ENCODE data around the gene ATP8B2. TPM values are rescaled to one million over a fixed set of nuclear protein-coding genes. Genes with fewer than 3 reads are reported as not detected.
"Not testable (repeated sequence)": the region's sequence is repeated elsewhere in the genome, so short reads cannot be mapped to it uniquely, and the experiment has no call there.

The ATP8B2 gene
- polyA plus RNA-seq, 1 of the 3 experiments (the other 2 are of a cell fraction) = 50.7 TPM

DNA sequence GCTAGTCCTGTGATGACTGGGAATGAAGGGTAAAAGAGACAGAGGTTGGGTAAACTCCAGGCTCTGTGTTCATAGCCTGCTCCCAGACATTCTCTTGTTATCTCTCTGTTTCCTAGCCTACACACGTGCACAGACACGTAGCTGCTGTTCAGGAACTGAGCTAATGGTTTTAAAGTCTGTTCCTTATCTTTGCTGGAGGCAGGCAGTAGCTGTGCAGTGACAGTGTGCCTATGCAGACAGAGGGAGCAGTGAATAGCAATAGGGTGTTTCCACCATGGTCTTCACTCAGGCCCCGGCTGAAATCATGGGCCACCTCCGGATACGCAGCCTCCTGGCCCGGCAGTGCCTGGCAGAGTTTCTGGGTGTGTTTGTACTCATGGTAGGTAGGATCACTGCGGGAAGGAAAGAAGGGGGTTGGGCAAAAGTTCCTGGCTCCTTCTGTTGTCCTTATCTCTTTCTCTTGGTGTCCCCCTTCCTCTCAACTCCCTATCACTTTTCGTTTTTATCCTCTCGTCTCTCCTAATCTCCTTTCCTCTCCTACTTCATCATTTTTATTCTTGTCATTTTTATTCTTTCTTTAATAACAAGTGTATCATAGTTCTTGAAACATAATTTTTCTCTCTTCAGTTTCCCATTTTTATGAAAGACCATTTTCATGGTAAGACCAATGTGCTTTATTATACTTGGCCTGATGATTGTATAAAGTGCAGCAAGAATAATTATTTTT is 4.3 kb upstream of the ATP8B2 start, which contains the start of gene AQP10:
Gene AQP10 (plus strand): TSS at position 212 of the 727 bp plus-strand sequence. CDS start 63 bp downstream, at position 275.
- TF ChIP-seq MXI1 (IDR thresholded peaks at IDR 0.05; ENCODE audit: low read depth, low read length) (peak; percentile 91), RCOR1 (IDR thresholded peaks at IDR 0.05; ENCODE audit: low read length) (peak; percentile 86), YY1 (IDR thresholded peaks at IDR 0.05; ENCODE audit: low read depth) (no peak), GATA2 (CRISPR knock-in tag; IDR thresholded peaks at IDR 0.05) (peak; percentile 94), EP300 (IDR thresholded peaks at IDR 0.05; ENCODE audit: borderline replicate concordance in 1 of 2, low read depth in 1 of 2, low read length in 1 of 2) (peak in 1 of 2 experiments; percentile 60; a peak in 1 of 4 replicates), SMC3 (IDR thresholded peaks at IDR 0.05; ENCODE audit: low read depth, low read length) (peak; percentile 9; the same call in 1 of the 2 replicates), TEAD4 (IDR thresholded peaks at IDR 0.05; ENCODE audit: borderline replicate concordance, insufficient read depth) (no peak)
- Histone ChIP-seq H3K79me2 (ENCODE audit: insufficient read depth) (peaks cover 6% of the 10 kb centered on the region; the same call in 1 of the 2 replicates), H3F3A (replicated peaks; ENCODE audit: insufficient read depth) (peaks cover 7% of the 10 kb centered on the region), H3K9me3 (peaks cover 5% of the 10 kb centered on the region; the same call in 1 of the 2 replicates), H3K4me3 (ENCODE audit: low read depth in 2 of 2, low read length in 1 of 2) (no peak within 1 kb of the TSS), H3K9me2 (no peaks in the 10 kb centered on the region), H3K27ac (ENCODE audit: low read depth in 2 of 2, low read length in 1 of 2) (peak within 1 kb of the TSS in 1 of 2 experiments; percentile 71; a peak in 2 of 4 replicates), H3K4me2 (no peak within 1 kb of the TSS), H3K9ac (no peak within 1 kb of the TSS), H3K36me3 (replicated peaks in 1 of 2; ENCODE audit: control insufficient read depth in 1 of 2, insufficient read depth in 2 of 2, low read length in 1 of 2) (no peaks in the 10 kb centered on the region), H4K20me1 (ENCODE audit: insufficient read depth) (no peaks in the 10 kb centered on the region), H3K4me1 (ENCODE audit: control insufficient read depth in 1 of 2, insufficient read depth in 2 of 2, low read depth in 1 of 2, low read length in 1 of 2) (peaks cover 4 to 12% of the 10 kb centered on the region in 2 experiments; a peak in 2 of 4 replicates), H3K27me3 (ENCODE audit: insufficient read depth) (no peaks in the 10 kb centered on the region; the same call in 1 of the 2 replicates), H2AFZ (ENCODE audit: low read depth) (no peak within 1 kb of the TSS)
- CTCF ChIA-PET = interaction anchor here (1.2 to 1.8 kb wide), 2 partner anchors 14 kb away, joined by 9 to 11 read pairs; no protein-coding TSS in a partner anchor
- POLR2A ChIA-PET = no interaction called here
- WGBS (ENCODE audit: low lambda C conversion rate) = 27% methylated on average over 7 of the region's 9 CpGs
- peak; percentile 67 for DNase-seq

DNA sequence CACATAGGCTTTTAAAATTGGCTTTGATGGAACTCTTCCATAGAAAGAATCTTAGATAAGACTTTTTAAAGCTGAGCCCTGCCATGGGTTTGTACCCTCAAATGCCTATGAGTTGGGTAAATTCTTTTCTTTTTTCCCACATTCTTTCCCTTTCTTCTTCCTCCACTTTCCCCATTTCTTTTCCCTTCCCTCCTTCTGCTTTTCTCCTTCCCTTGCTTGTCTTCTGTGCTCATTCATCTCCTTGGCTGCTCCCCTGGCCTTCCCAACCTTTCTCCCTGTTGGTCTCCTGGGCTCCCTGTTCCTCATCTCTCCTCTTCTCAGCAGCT is 3.8 kb upstream of the ATP8B2 start:
- Histone ChIP-seq H3K79me2 (ENCODE audit: insufficient read depth) (peaks cover 10% of the 10 kb centered on the region), H3K27ac (ENCODE audit: low read depth in 2 of 2, low read length in 1 of 2) (peak overlapping the region in 1 of 2 experiments; percentile 71; a peak in 1 of 4 replicates), H3K4me1 (ENCODE audit: control insufficient read depth in 1 of 2, insufficient read depth in 2 of 2, low read depth in 1 of 2, low read length in 1 of 2) (peaks cover 6 to 15% of the 10 kb centered on the region in 2 experiments; a peak in 2 of 4 replicates), H3F3A (replicated peaks; ENCODE audit: insufficient read depth) (peaks cover 11% of the 10 kb centered on the region)
- H3K4me2 ChIP-seq; H3K9me2 ChIP-seq; H4K20me1 ChIP-seq (ENCODE audit: insufficient read depth); H3K27me3 ChIP-seq (ENCODE audit: insufficient read depth); H2AFZ ChIP-seq (ENCODE audit: low read depth); H3K36me3 ChIP-seq (replicated peaks in 1 of 2; ENCODE audit: control insufficient read depth in 1 of 2, insufficient read depth in 2 of 2, low read length in 1 of 2); H3K4me3 ChIP-seq (ENCODE audit: low read depth in 2 of 2, low read length in 1 of 2); H3K9ac ChIP-seq; H3K9me3 ChIP-seq; POLR2A ChIA-PET; DNase-seq: not testable (repeated sequence)
- CTCF ChIA-PET = interaction anchor here (1.8 kb wide), 1 partner anchor 14 kb away, joined by 9 read pairs; no protein-coding TSS in a partner anchor

DNA sequence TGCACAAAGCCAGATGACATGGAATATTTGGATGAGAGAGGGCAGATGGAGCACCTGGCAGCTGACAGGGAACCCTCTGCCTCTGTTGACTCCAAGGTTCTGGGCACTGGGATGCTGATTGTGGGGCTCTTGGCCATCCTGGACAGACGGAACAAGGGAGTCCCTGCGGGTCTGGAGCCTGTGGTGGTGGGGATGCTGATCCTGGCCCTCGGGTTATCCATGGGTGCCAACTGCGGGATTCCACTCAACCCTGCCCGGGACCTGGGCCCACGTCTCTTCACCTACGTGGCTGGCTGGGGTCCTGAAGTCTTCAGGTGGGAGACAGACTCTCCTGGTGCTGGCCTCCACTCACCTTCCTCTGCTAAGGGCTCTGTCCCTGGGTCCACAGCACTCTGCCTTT is 1.8 kb upstream of the ATP8B2 start:
- POLR2A ChIA-PET = no interaction called here
- WGBS (ENCODE audit: low lambda C conversion rate) = no CpG with 5 or more reads among the region's 7 CpGs
- peaks cover 28% of the 10 kb centered on the region for H3K79me2 ChIP-seq (ENCODE audit: insufficient read depth)

More for the DNA sequence above, 1.8 kb upstream of the ATP8B2 start:
- H3K9me3 ChIP-seq = no peaks in the 10 kb centered on the region
- H3K9me2 ChIP-seq = no peaks in the 10 kb centered on the region
- no peaks in the 10 kb centered on the region; the same call in 1 of the 2 replicates for H4K20me1 ChIP-seq (ENCODE audit: insufficient read depth)
- no peak for TF ChIP-seq TEAD4 (IDR thresholded peaks at IDR 0.05; ENCODE audit: borderline replicate concordance, insufficient read depth)
- no peak for TF ChIP-seq SMC3 (IDR thresholded peaks at IDR 0.05; ENCODE audit: low read depth, low read length)
- TF ChIP-seq MEF2A (IDR thresholded peaks at IDR 0.05; ENCODE audit: borderline replicate concordance, low read depth) = no peak
- no peak for TF ChIP-seq RAD21 (IDR thresholded peaks at IDR 0.05; ENCODE audit: low read length)
- TF ChIP-seq, protein P1, sequence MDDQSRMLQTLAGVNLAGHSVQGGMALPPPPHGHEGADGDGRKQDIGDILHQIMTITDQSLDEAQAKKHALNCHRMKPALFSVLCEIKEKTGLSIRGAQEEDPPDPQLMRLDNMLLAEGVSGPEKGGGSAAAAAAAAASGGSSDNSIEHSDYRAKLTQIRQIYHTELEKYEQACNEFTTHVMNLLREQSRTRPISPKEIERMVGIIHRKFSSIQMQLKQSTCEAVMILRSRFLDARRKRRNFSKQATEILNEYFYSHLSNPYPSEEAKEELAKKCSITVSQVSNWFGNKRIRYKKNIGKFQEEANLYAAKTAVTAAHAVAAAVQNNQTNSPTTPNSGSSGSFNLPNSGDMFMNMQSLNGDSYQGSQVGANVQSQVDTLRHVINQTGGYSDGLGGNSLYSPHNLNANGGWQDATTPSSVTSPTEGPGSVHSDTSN (IDR thresholded peaks at IDR 0.05) = no peak
- no peak for TF ChIP-seq RFX5 (IDR thresholded peaks at IDR 0.05; ENCODE audit: low read length)
- TF ChIP-seq, protein P2, sequence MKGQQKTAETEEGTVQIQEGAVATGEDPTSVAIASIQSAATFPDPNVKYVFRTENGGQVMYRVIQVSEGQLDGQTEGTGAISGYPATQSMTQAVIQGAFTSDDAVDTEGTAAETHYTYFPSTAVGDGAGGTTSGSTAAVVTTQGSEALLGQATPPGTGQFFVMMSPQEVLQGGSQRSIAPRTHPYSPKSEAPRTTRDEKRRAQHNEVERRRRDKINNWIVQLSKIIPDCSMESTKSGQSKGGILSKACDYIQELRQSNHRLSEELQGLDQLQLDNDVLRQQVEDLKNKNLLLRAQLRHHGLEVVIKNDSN (IDR thresholded peaks at IDR 0.05; ENCODE audit: borderline replicate concordance, low read depth) = no peak
- TF ChIP-seq, protein P3, sequence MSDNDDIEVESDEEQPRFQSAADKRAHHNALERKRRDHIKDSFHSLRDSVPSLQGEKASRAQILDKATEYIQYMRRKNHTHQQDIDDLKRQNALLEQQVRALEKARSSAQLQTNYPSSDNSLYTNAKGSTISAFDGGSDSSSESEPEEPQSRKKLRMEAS (IDR thresholded peaks at IDR 0.05; ENCODE audit: low read depth) = no peak
- TF ChIP-seq, protein P4, sequence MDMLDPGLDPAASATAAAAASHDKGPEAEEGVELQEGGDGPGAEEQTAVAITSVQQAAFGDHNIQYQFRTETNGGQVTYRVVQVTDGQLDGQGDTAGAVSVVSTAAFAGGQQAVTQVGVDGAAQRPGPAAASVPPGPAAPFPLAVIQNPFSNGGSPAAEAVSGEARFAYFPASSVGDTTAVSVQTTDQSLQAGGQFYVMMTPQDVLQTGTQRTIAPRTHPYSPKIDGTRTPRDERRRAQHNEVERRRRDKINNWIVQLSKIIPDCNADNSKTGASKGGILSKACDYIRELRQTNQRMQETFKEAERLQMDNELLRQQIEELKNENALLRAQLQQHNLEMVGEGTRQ (IDR thresholded peaks at IDR 0.05; ENCODE audit: borderline replicate concordance, low read depth, low read length) = no peak
- DNase-seq = no peak
- H3K4me3 ChIP-seq (ENCODE audit: low read depth in 2 of 2, low read length in 1 of 2) = no peak overlapping the region
- H3K36me3 ChIP-seq (replicated peaks in 1 of 2; ENCODE audit: control insufficient read depth in 1 of 2, insufficient read depth in 2 of 2, low read length in 1 of 2) = no peaks in the 10 kb centered on the region
- no peak overlapping the region for H3K4me2 ChIP-seq
- no peaks in the 10 kb centered on the region; the same call in 1 of the 2 replicates for H3K27me3 ChIP-seq (ENCODE audit: insufficient read depth)
- peaks cover 21 to 32% of the 10 kb centered on the region in 2 experiments; a peak in 3 of 4 replicates for H3K4me1 ChIP-seq (ENCODE audit: control insufficient read depth in 1 of 2, insufficient read depth in 2 of 2, low read depth in 1 of 2, low read length in 1 of 2)
- no peak overlapping the region for H3K9ac ChIP-seq
- no peak overlapping the region for H2AFZ ChIP-seq (ENCODE audit: low read depth)
- no peak overlapping the region for H3K27ac ChIP-seq (ENCODE audit: low read depth in 2 of 2, low read length in 1 of 2)
- CTCF ChIA-PET = interaction anchor here (0.6 to 6.3 kb wide), 9 partner anchors 12 to 140 kb away, joined by 3 to 99 read pairs (median 7); partner anchors contain the start of genes HAX1 and IL6R
- H3F3A ChIP-seq (replicated peaks; ENCODE audit: insufficient read depth) = peaks cover 11% of the 10 kb centered on the region
